GM10847 (cell line): Measurements from ENCODE around the gene ATP13A2.

ENCODE experiments used
- POLR2A ChIP-seq: IDR thresholded peaks from 2 replicates; pipeline ENCODE4 v1.6.1; 2011; ENCODE audit not compliant: insufficient read length; ENCODE audit errors: extremely low read depth

Gene ATP13A2

GRCh38 chr1:17011439-17012307 is at the start of gene ATP13A2:
ATP13A2 (minus strand) TSS chr1:17011928; CDS start chr1:17011738, 190 bp downstream.
- TF ChIP-seq POLR2A, result peak; percentile 30

GRCh38 chr1:17061486-17061885 is 49.8 kb upstream of the ATP13A2 start:
- no peak for TF ChIP-seq POLR2A

- no peak for TF ChIP-seq POLR2A
Observed at GRCh38 chr1:17060306-17060749, 48.6 kb upstream of the ATP13A2 start.

- no peak for TF ChIP-seq POLR2A
Observed at GRCh38 chr1:17059391-17060305, 47.9 kb upstream of the ATP13A2 start.

GRCh38 chr1:17056551-17056950 is 44.8 kb upstream of the ATP13A2 start:
- TF ChIP-seq POLR2A, result no peak

- TF ChIP-seq POLR2A, result no peak
Observed at GRCh38 chr1:17055801-17056200, 44.1 kb upstream of the ATP13A2 start.

GRCh38 chr1:17053685-17054410 is 42.1 kb upstream of the ATP13A2 start, which contains the start of gene SDHB:
SDHB (minus strand) TSS chr1:17054032; CDS start chr1:17054019, 13 bp downstream.
- peak; percentile 78 for TF ChIP-seq POLR2A

- no peak for TF ChIP-seq POLR2A
Observed at GRCh38 chr1:17053086-17053684, 41.5 kb upstream of the ATP13A2 start.

- TF ChIP-seq POLR2A, result no peak
Observed at GRCh38 chr1:17052641-17053040, 40.9 kb upstream of the ATP13A2 start.

- no peak for TF ChIP-seq POLR2A
Observed at GRCh38 chr1:17052038-17052437, 40.3 kb upstream of the ATP13A2 start.

GRCh38 chr1:17047924-17048323 is 36.2 kb upstream of the ATP13A2 start:
- no peak for TF ChIP-seq POLR2A

GRCh38 chr1:17046334-17046657 is 34.6 kb upstream of the ATP13A2 start:
- TF ChIP-seq POLR2A, result no peak

GRCh38 chr1:17045634-17046333 is 34.1 kb upstream of the ATP13A2 start:
- TF ChIP-seq POLR2A, result no peak

- no peak for TF ChIP-seq POLR2A
Observed at GRCh38 chr1:17045150-17045549, 33.4 kb upstream of the ATP13A2 start.
